H1 (cell line): Measurements from ENCODE around the gene CRTC3.

Source experiments
- CTCF ChIP-seq, 3 experiments: IDR thresholded peaks; 1 replicate in 2 of 3; 2 replicates in 1 of 3; pipeline versions ENCODE4 v1.5.1 to v1.6.1; 2011; ENCODE audit warnings: low read length in 3 of 3, mild to moderate bottlenecking in 3 of 3, inconsistent platforms in 2 of 3, low read depth in 1 of 3, moderate library complexity in 1 of 3; ENCODE audit not compliant: insufficient read depth in 1 of 3; ENCODE audit errors: control extremely low read depth in 1 of 3
- EZH2 ChIP-seq: fragments of 200-600 bp; sonication (generic); IDR thresholded peaks from 2 replicates; pipeline ENCODE4 v1.7.1; 2012; ENCODE audit warnings: low read depth, mild to moderate bottlenecking, moderate library complexity, low read length, inconsistent platforms; ENCODE audit not compliant: severe bottlenecking
- GABPA ChIP-seq: IDR thresholded peaks from 2 replicates; pipeline ENCODE4 v1.6.1; 2011; ENCODE audit warnings: mild to moderate bottlenecking, low read length, moderate library complexity, borderline replicate concordance; ENCODE audit not compliant: insufficient read depth
- POLR2AphosphoS5 ChIP-seq: IDR thresholded peaks from 2 replicates; pipeline ENCODE4 v1.6.1; 2011; ENCODE audit warnings: low read depth, low read length
- TCF12 ChIP-seq: IDR thresholded peaks from 2 replicates; pipeline ENCODE4 v1.6.1; 2011; ENCODE audit warnings: low read depth, mild to moderate bottlenecking, low read length
- ZNF274 ChIP-seq: IDR thresholded peaks from 2 replicates; pipeline ENCODE4 v1.7.0; 2012; ENCODE audit warnings: low read length, borderline replicate concordance; ENCODE audit errors: extremely low read depth

GRCh38 chr15:90675464-90675863 lies 145.7 kb downstream of the CRTC3 start:
- no peak for TF ChIP-seq ZNF274
- no peak for TF ChIP-seq GABPA
- TF ChIP-seq EZH2, result no peak
- no peak for TF ChIP-seq POLR2AphosphoS5
- no peak for TF ChIP-seq CTCF (IDR thresholded peaks at IDR 0.05; ENCODE audit: control extremely low read depth in 1 of 3, insufficient read depth in 1 of 3, low read depth in 1 of 3, low read length in 3 of 3)
- no peak for TF ChIP-seq TCF12
